ENCODE results near the gene BGN.

BGN gene

GRCh38 chrX:153465691-153466380 lies 28.9 kb upstream of the BGN start:
- no peak for TF ChIP-seq ZBTB7A (IDR thresholded peaks at IDR 0.05; ENCODE audit: low read depth)
- TF ChIP-seq EGR1 (IDR thresholded peaks at IDR 0.05): no peak
- no peak for TF ChIP-seq TEAD4 (IDR thresholded peaks at IDR 0.05)
- TF ChIP-seq CEBPB (IDR thresholded peaks at IDR 0.05): no peak
- TF ChIP-seq NFIC (IDR thresholded peaks at IDR 0.05): no peak
- TF ChIP-seq FOXM1 (IDR thresholded peaks at IDR 0.05; ENCODE audit: borderline replicate concordance, low read depth): no peak
- TF ChIP-seq MAX (IDR thresholded peaks at IDR 0.05): no peak
- no peak for TF ChIP-seq REST (IDR thresholded peaks at IDR 0.05; ENCODE audit: low read depth)
- no peak for TF ChIP-seq TCF12 (IDR thresholded peaks at IDR 0.05; ENCODE audit: low read depth)
- no peak for TF ChIP-seq TAF1 (IDR thresholded peaks at IDR 0.05; ENCODE audit: low read depth)
- no peak for TF ChIP-seq YY1 (IDR thresholded peaks at IDR 0.05; ENCODE audit: low read depth)
- TF ChIP-seq RAD21 (IDR thresholded peaks at IDR 0.05; ENCODE audit: low read depth): no peak
- TF ChIP-seq USF1 (IDR thresholded peaks at IDR 0.05): no peak
- TF ChIP-seq EP300 (IDR thresholded peaks at IDR 0.05; ENCODE audit: borderline replicate concordance): no peak
- no peak for TF ChIP-seq CREB1 (IDR thresholded peaks at IDR 0.05; ENCODE audit: low read depth)

GRCh38 chrX:153468008-153468580 lies 26.7 kb upstream of the BGN start:
- TF ChIP-seq NFIC (IDR thresholded peaks at IDR 0.05): no peak

- TF ChIP-seq ZBTB7A (IDR thresholded peaks at IDR 0.05; ENCODE audit: low read depth) (no peak), EP300 (IDR thresholded peaks at IDR 0.05; ENCODE audit: borderline replicate concordance) (no peak), TAF1 (IDR thresholded peaks at IDR 0.05; ENCODE audit: low read depth) (no peak), RAD21 (IDR thresholded peaks at IDR 0.05; ENCODE audit: low read depth) (no peak), CREB1 (IDR thresholded peaks at IDR 0.05; ENCODE audit: low read depth) (no peak), CEBPB (IDR thresholded peaks at IDR 0.05) (no peak), NFIC (IDR thresholded peaks at IDR 0.05) (no peak), MAX (IDR thresholded peaks at IDR 0.05) (peak; percentile 89), FOXM1 (IDR thresholded peaks at IDR 0.05; ENCODE audit: borderline replicate concordance, low read depth) (no peak), YY1 (IDR thresholded peaks at IDR 0.05; ENCODE audit: low read depth) (no peak), TCF12 (IDR thresholded peaks at IDR 0.05; ENCODE audit: low read depth) (no peak), REST (IDR thresholded peaks at IDR 0.05; ENCODE audit: low read depth) (peak; percentile 77), USF1 (IDR thresholded peaks at IDR 0.05) (no peak), TEAD4 (IDR thresholded peaks at IDR 0.05) (no peak)
These were observed 24.9 kb upstream of the BGN start for GRCh38 chrX:153469811-153470410.

- TF ChIP-seq CEBPB (IDR thresholded peaks at IDR 0.05): no peak
- peak; percentile 85 for TF ChIP-seq YY1 (IDR thresholded peaks at IDR 0.05; ENCODE audit: low read depth)
- TF ChIP-seq FOXM1 (IDR thresholded peaks at IDR 0.05; ENCODE audit: borderline replicate concordance, low read depth): no peak
- TF ChIP-seq REST (IDR thresholded peaks at IDR 0.05; ENCODE audit: low read depth): no peak
- TF ChIP-seq USF1 (IDR thresholded peaks at IDR 0.05): no peak
- peak; percentile 7; the same call in 1 of the 2 replicates for TF ChIP-seq MAX (IDR thresholded peaks at IDR 0.05)
- no peak for TF ChIP-seq EGR1 (IDR thresholded peaks at IDR 0.05)
- TF ChIP-seq EP300 (IDR thresholded peaks at IDR 0.05; ENCODE audit: borderline replicate concordance): no peak
- peak; percentile 67 for TF ChIP-seq RAD21 (IDR thresholded peaks at IDR 0.05; ENCODE audit: low read depth)
- TF ChIP-seq ZBTB7A (IDR thresholded peaks at IDR 0.05; ENCODE audit: low read depth): no peak
- no peak for TF ChIP-seq TCF12 (IDR thresholded peaks at IDR 0.05; ENCODE audit: low read depth)
- peak; percentile 15; the same call in 1 of the 2 replicates for TF ChIP-seq CREB1 (IDR thresholded peaks at IDR 0.05; ENCODE audit: low read depth)
- no peak for TF ChIP-seq TEAD4 (IDR thresholded peaks at IDR 0.05)
- TF ChIP-seq NFIC (IDR thresholded peaks at IDR 0.05): no peak
- peak; percentile 55 for TF ChIP-seq TAF1 (IDR thresholded peaks at IDR 0.05; ENCODE audit: low read depth)
These were observed 24.1 kb upstream of the BGN start, which contains the start of gene HAUS7 for GRCh38 chrX:153470411-153471363. TSS of gene HAUS7 (minus strand) at chrX:153470576. CDS start at chrX:153470557, 19 bp downstream.

Data from Ishikawa (cell line).